ENCODE data around the gene NT5DC4. TPM values are rescaled to one million over a fixed set of nuclear protein-coding genes. Genes with fewer than 3 reads are reported as not detected.

The NT5DC4 gene
- total RNA-seq, 4 donors from 2014 or later: not detected

GRCh38 chr2:112751451-112752197 lies 30.8 kb downstream of the NT5DC4 start:
- H3K27ac ChIP-seq: no peak overlapping the region
- H3K4me1 ChIP-seq: no peaks in the 10 kb centered on the region
- H3K36me3 ChIP-seq: no peaks in the 10 kb centered on the region
- intact Hi-C loops (cut with DNase I; ENCODE audit: low total_unique reads): no loop called here
- no peaks in the 10 kb centered on the region for H3K9me3 ChIP-seq
- no peaks in the 10 kb centered on the region for H3K27me3 ChIP-seq
- no peak for DNase-seq
- H3K4me3 ChIP-seq: no peak overlapping the region
- TF ChIP-seq CTCF (IDR thresholded peaks at IDR 0.05): no peak
- TF ChIP-seq POLR2A (IDR thresholded peaks at IDR 0.05): no peak

DNA sequence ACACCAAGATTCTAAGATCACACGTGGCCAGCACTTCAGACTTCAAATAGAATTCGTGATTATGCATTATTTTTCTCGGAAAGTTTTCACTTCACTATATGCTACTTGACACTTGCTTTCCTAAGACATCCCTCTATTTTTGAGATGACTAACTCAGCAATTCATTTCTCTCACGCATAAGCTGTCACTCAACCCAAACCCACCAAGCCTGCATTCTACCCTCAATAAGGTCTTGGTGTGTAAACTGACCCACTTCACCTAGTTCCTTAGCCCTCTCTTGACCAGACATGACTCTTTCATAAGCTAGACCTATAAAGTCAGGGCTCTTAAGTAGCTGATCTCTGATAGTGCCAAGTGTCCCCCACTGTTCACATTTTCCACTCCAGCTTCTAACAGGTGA lies 31.8 kb downstream of the NT5DC4 start:
- TF ChIP-seq POLR2A (IDR thresholded peaks at IDR 0.05): no peak
- no peak for TF ChIP-seq CTCF (IDR thresholded peaks at IDR 0.05)
- no peaks in the 10 kb centered on the region for H3K9me3 ChIP-seq
- no peak overlapping the region for H3K27ac ChIP-seq
- no peaks in the 10 kb centered on the region for H3K4me1 ChIP-seq
- H3K27me3 ChIP-seq: no peaks in the 10 kb centered on the region
- intact Hi-C loops (cut with DNase I; ENCODE audit: low total_unique reads): no loop called here
- no peaks in the 10 kb centered on the region for H3K36me3 ChIP-seq
- H3K4me3 ChIP-seq: no peak overlapping the region
- DNase-seq: no peak

GRCh38 chr2:112754564-112754963 lies 33.7 kb downstream of the NT5DC4 start:
- intact Hi-C loops (cut with DNase I; ENCODE audit: low total_unique reads): no loop called here
- Histone ChIP-seq H3K27ac (no peak overlapping the region), H3K4me3 (no peak overlapping the region), H3K27me3 (no peaks in the 10 kb centered on the region), H3K9me3 (no peaks in the 10 kb centered on the region), H3K36me3 (no peaks in the 10 kb centered on the region), H3K4me1 (no peaks in the 10 kb centered on the region)
- DNase-seq: no peak
- TF ChIP-seq CTCF (IDR thresholded peaks at IDR 0.05) (no peak), POLR2A (IDR thresholded peaks at IDR 0.05) (no peak)

GRCh38 chr2:112755444-112755843 lies 34.6 kb downstream of the NT5DC4 start:
- intact Hi-C loops (cut with DNase I; ENCODE audit: low total_unique reads): no loop called here
- H3K4me3 ChIP-seq: no peak overlapping the region
- no peaks in the 10 kb centered on the region for H3K27me3 ChIP-seq
- H3K27ac ChIP-seq: no peak overlapping the region
- no peak for DNase-seq
- H3K36me3 ChIP-seq: no peaks in the 10 kb centered on the region
- no peaks in the 10 kb centered on the region for H3K4me1 ChIP-seq
- TF ChIP-seq CTCF (IDR thresholded peaks at IDR 0.05) (no peak), POLR2A (IDR thresholded peaks at IDR 0.05) (no peak)
- no peaks in the 10 kb centered on the region for H3K9me3 ChIP-seq

DNA sequence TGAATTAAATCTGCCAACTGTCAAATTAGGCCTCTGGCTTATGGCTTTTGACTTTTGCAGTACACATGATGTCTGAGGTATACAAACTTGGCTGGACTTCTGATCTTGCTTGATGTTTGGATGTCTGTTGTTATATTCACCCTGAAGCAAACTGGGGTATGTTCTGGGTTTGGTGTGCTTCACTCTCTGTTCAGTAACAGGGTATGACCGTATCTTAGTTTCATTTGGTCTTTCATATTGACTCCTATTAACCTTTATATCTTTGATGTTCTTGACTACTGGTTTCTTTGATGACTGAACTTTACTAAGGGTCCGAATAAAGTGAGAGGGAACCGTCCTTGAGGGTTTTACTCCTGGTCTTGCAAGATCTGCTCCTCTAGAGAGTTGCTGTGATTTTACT lies 35.4 kb downstream of the NT5DC4 start:
- DNase-seq: no peak
- H3K4me3 ChIP-seq: no peak overlapping the region
- TF ChIP-seq CTCF (IDR thresholded peaks at IDR 0.05) (no peak), POLR2A (IDR thresholded peaks at IDR 0.05) (no peak)
- intact Hi-C loops (cut with DNase I; ENCODE audit: low total_unique reads): no loop called here
- no peaks in the 10 kb centered on the region for H3K9me3 ChIP-seq
- no peaks in the 10 kb centered on the region for H3K36me3 ChIP-seq
- H3K27me3 ChIP-seq: no peaks in the 10 kb centered on the region
- no peak overlapping the region for H3K27ac ChIP-seq
- no peaks in the 10 kb centered on the region for H3K4me1 ChIP-seq

Measured in uterus (tissue), 4 donors.